GM23248 (cell line): ENCODE measurements around the gene KASH5. TPM values are rescaled to one million over a fixed set of nuclear protein-coding genes. Genes with fewer than 3 reads are reported as not detected.

Experiments used
- DNase-seq: peaks from one replicate; pipeline ENCODE4 v3.0.0-alpha.2; 2015
- H2AFZ ChIP-seq: fragments of 200-600 bp; sonication (generic); 2 replicates; pipeline ENCODE4 v1.6.1; 2016; ENCODE audit warnings: antibody characterized with exemption
- H3F3A ChIP-seq: fragments of 200-600 bp; sonication (generic); 2 replicates; pipeline ENCODE4 v1.6.1; 2016; ENCODE audit warnings: mild to moderate bottlenecking, antibody characterized with exemption, mixed run types; ENCODE audit not compliant: insufficient read depth
- H3K27ac ChIP-seq: fragments of 200-600 bp; sonication (generic); 2 replicates; pipeline ENCODE4 v1.5.1; 2016; ENCODE audit warnings: mild to moderate bottlenecking
- H3K27me3 ChIP-seq: fragments of 200-600 bp; sonication (generic); replicated peaks from 2 replicates; pipeline ENCODE4 v1.6.1; 2016; ENCODE audit warnings: mild to moderate bottlenecking; ENCODE audit not compliant: insufficient read depth
- H3K36me3 ChIP-seq: fragments of 200-600 bp; sonication (generic); 2 replicates; pipeline ENCODE4 v1.6.1; 2016; ENCODE audit warnings: low read depth, mild to moderate bottlenecking
- H3K4me1 ChIP-seq: fragments of 200-600 bp; sonication (generic); 2 replicates; pipeline ENCODE4 v1.6.1; 2016; ENCODE audit warnings: mild to moderate bottlenecking; ENCODE audit not compliant: insufficient read depth
- H3K4me2 ChIP-seq: fragments of 200-600 bp; sonication (generic); one replicate; pipeline ENCODE4 v1.6.1; 2016; ENCODE audit warnings: mild to moderate bottlenecking; ENCODE audit not compliant: unreplicated experiment
- H3K4me3 ChIP-seq: fragments of 200-600 bp; sonication (generic); 2 replicates; pipeline ENCODE4 v1.5.1; 2016; ENCODE audit warnings: mild to moderate bottlenecking
- H3K79me2 ChIP-seq: fragments of 200-600 bp; sonication (generic); 2 replicates; pipeline ENCODE4 v1.6.1; 2016; ENCODE audit warnings: mild to moderate bottlenecking; ENCODE audit not compliant: insufficient read depth
- H3K9ac ChIP-seq: fragments of 200-600 bp; sonication (generic); 2 replicates; pipeline ENCODE4 v1.6.1; 2016; ENCODE audit warnings: mild to moderate bottlenecking
- H3K9me2 ChIP-seq: fragments of 200-600 bp; sonication (generic); 2 replicates; pipeline ENCODE4 v1.6.1; 2016; ENCODE audit warnings: mixed run types, mild to moderate bottlenecking, moderate library complexity; ENCODE audit not compliant: insufficient read depth
- H3K9me3 ChIP-seq: fragments of 200-600 bp; sonication (generic); one replicate; pipeline ENCODE4 v1.6.1; 2017; ENCODE audit warnings: low read depth
- H4K20me1 ChIP-seq: fragments of 200-600 bp; sonication (generic); 2 replicates; pipeline ENCODE4 v1.6.0; 2016; ENCODE audit not compliant: insufficient read depth
- EZH2 ChIP-seq: fragments of 200-600 bp; sonication (generic); IDR thresholded peaks from 2 replicates; pipeline ENCODE4 v1.6.1; 2018; ENCODE audit warnings: antibody characterized with exemption, mild to moderate bottlenecking; ENCODE audit not compliant: insufficient read depth, poor library complexity, severe bottlenecking
- EZH2phosphoT487 ChIP-seq: fragments of 200-600 bp; sonication (generic); IDR thresholded peaks from 2 replicates; pipeline ENCODE4 v1.6.1; 2018; ENCODE audit warnings: antibody characterized with exemption, moderate library complexity, mild to moderate bottlenecking, low read depth; ENCODE audit not compliant: insufficient read depth
- WGBS, 2 experiments: methylation state at CpG; one replicate each; pipeline ENCODE4 v1.1.6; 2015 to 2017; ENCODE audit warnings: low lambda C conversion rate in 2 of 2, low coverage in 1 of 2; ENCODE audit errors: missing lambda C conversion rate in 2 of 2; 5-methylcytosine and 5-hydroxymethylcytosine counted together
- in situ Hi-C: fragments of 300-500 bp; cut with MboI; formaldehyde crosslinking; loops from 2 replicates; pipeline ENCODE4 v1.15.0; 2020
- polyA plus RNA-seq: library from polyadenylated mRNA; unstranded; fragments of >200 nt; fragmentation: Nextera tagmentation; extraction: Ambion mirVana; gene quantifications from 2 replicates; pipeline ENCODE4 v1.2.1, GENCODE V29; 2016
- total RNA-seq: library from RNA; depleted of rRNA; stranded (reverse); fragments of >200 nt; shearing (Covaris generic); gene quantifications from 2 replicates; pipeline ENCODE4 v1.2.3, GENCODE V29; 2014

KASH5 gene
- total and polyA plus RNA-seq, 2 experiments from 2014 or later = not detected

GRCh38 chr19:49407079-49407478 lies 19.0 kb downstream of the KASH5 start:
- Histone ChIP-seq H3K27me3 (no peaks in the 10 kb centered on the region; the same call in 1 of the 2 replicates), H3K27ac (no peak overlapping the region), H3K9me2 (no peaks in the 10 kb centered on the region), H3F3A (no peaks in the 10 kb centered on the region), H4K20me1 (no peaks in the 10 kb centered on the region), H3K9ac (no peak overlapping the region), H3K4me2 (no peak overlapping the region), H3K79me2 (no peaks in the 10 kb centered on the region), H3K4me1 (no peaks in the 10 kb centered on the region), H2AFZ (no peak overlapping the region), H3K36me3 (no peaks in the 10 kb centered on the region), H3K9me3 (no peaks in the 10 kb centered on the region), H3K4me3 (no peak overlapping the region)
- WGBS, 2 experiments = 56 to 58% methylated on average over 7 of the region's 7 CpGs
- TF ChIP-seq EZH2 = no peak
- no peak for TF ChIP-seq EZH2phosphoT487
- in situ Hi-C loops = no loop called here
- DNase-seq = no peak

GRCh38 chr19:49407482-49408015 lies 19.5 kb downstream of the KASH5 start:
- H3K27ac ChIP-seq = no peak overlapping the region
- H4K20me1 ChIP-seq = no peaks in the 10 kb centered on the region
- H3K36me3 ChIP-seq = no peaks in the 10 kb centered on the region
- WGBS, 2 experiments = 84 to 87% methylated on average over 15 to 16 of the region's 16 CpGs
- DNase-seq = no peak
- no peaks in the 10 kb centered on the region; the same call in 1 of the 2 replicates for H3K27me3 ChIP-seq
- no peaks in the 10 kb centered on the region for H3K4me1 ChIP-seq
- no peaks in the 10 kb centered on the region for H3K9me2 ChIP-seq
- TF ChIP-seq EZH2 = no peak
- TF ChIP-seq EZH2phosphoT487 = no peak
- no peaks in the 10 kb centered on the region for H3F3A ChIP-seq
- H3K4me2 ChIP-seq = no peak overlapping the region
- H3K9ac ChIP-seq = no peak overlapping the region
- no peak overlapping the region for H3K4me3 ChIP-seq
- no peak overlapping the region for H2AFZ ChIP-seq
- H3K79me2 ChIP-seq = no peaks in the 10 kb centered on the region
- no peaks in the 10 kb centered on the region for H3K9me3 ChIP-seq
- in situ Hi-C loops = no loop called here

- Histone ChIP-seq H3K36me3 (no peaks in the 10 kb centered on the region), H3K27ac (no peak overlapping the region), H3K9ac (no peak overlapping the region), H3K4me3 (no peak overlapping the region), H3K4me2 (no peak overlapping the region), H3K9me3 (no peaks in the 10 kb centered on the region), H3F3A (no peaks in the 10 kb centered on the region), H3K9me2 (no peaks in the 10 kb centered on the region), H2AFZ (no peak overlapping the region), H3K79me2 (no peaks in the 10 kb centered on the region), H3K4me1 (no peaks in the 10 kb centered on the region), H4K20me1 (no peaks in the 10 kb centered on the region), H3K27me3 (no peaks in the 10 kb centered on the region; the same call in 1 of the 2 replicates)
- TF ChIP-seq EZH2 (no peak), EZH2phosphoT487 (no peak)
- WGBS, 2 experiments = 70 to 73% methylated on average over 8 of the region's 8 CpGs
- in situ Hi-C loops = no loop called here
- no peak for DNase-seq
Measured at GRCh38 chr19:49408816-49409440, 20.9 kb downstream of the KASH5 start.

GRCh38 chr19:49409441-49410029 lies 21.5 kb downstream of the KASH5 start:
- TF ChIP-seq EZH2phosphoT487 (no peak), EZH2 (no peak)
- H3K27ac ChIP-seq = no peak overlapping the region
- H3K9me2 ChIP-seq = no peaks in the 10 kb centered on the region
- H3K27me3 ChIP-seq = no peaks in the 10 kb centered on the region; the same call in 1 of the 2 replicates
- no peaks in the 10 kb centered on the region for H4K20me1 ChIP-seq
- in situ Hi-C loops = no loop called here
- H3K79me2 ChIP-seq = no peaks in the 10 kb centered on the region
- WGBS, 2 experiments = 69 to 78% methylated on average over 5 of the region's 5 CpGs
- no peaks in the 10 kb centered on the region for H3K9me3 ChIP-seq
- H3K4me3 ChIP-seq = no peak overlapping the region
- no peak overlapping the region for H3K4me2 ChIP-seq
- DNase-seq = no peak
- no peaks in the 10 kb centered on the region for H3K4me1 ChIP-seq
- H3K36me3 ChIP-seq = no peaks in the 10 kb centered on the region
- H3K9ac ChIP-seq = no peak overlapping the region
- no peak overlapping the region for H2AFZ ChIP-seq
- H3F3A ChIP-seq = no peaks in the 10 kb centered on the region
